GM23248 (cell line): ENCODE data around the gene LRRFIP1.

Experiments used
- EZH2 ChIP-seq: fragments of 200-600 bp; sonication (generic); IDR thresholded peaks from 2 replicates; pipeline ENCODE4 v1.6.1; 2018; ENCODE audit warnings: antibody characterized with exemption, mild to moderate bottlenecking; ENCODE audit not compliant: insufficient read depth, poor library complexity, severe bottlenecking
- EZH2phosphoT487 ChIP-seq: fragments of 200-600 bp; sonication (generic); IDR thresholded peaks from 2 replicates; pipeline ENCODE4 v1.6.1; 2018; ENCODE audit warnings: antibody characterized with exemption, moderate library complexity, mild to moderate bottlenecking, low read depth; ENCODE audit not compliant: insufficient read depth

GRCh38 chr2:237604960-237605359 lies 22.4 kb upstream of the LRRFIP1 start:
- TF ChIP-seq EZH2 (no peak), EZH2phosphoT487 (no peak)
